ENCODE measurements around the gene PTPRN2.
A peak's percentile ranks its signal among the peaks of the same experiment; 100 is the strongest.

The PTPRN2 gene

GRCh38 chr7:158120716-158121115 is 466.9 kb downstream of the PTPRN2 start:
- no peak for DNase-seq

- no peak for DNase-seq
These were observed 467.3 kb downstream of the PTPRN2 start for GRCh38 chr7:158120316-158120715.

- DNase-seq, result no peak
These were observed 470.0 kb downstream of the PTPRN2 start for GRCh38 chr7:158117341-158118222.

- no peak for DNase-seq
These were observed 471.4 kb downstream of the PTPRN2 start for GRCh38 chr7:158116235-158116634.

GRCh38 chr7:158114056-158114850 is 473.4 kb downstream of the PTPRN2 start:
- DNase-seq, result no peak

- no peak for DNase-seq
These were observed 474.1 kb downstream of the PTPRN2 start for GRCh38 chr7:158113321-158114025.

GRCh38 chr7:158112571-158113320 is 474.9 kb downstream of the PTPRN2 start:
- DNase-seq, result no peak

GRCh38 chr7:158111906-158112570 is 475.6 kb downstream of the PTPRN2 start:
- no peak for DNase-seq

- DNase-seq, result no peak
These were observed 476.4 kb downstream of the PTPRN2 start for GRCh38 chr7:158111049-158111751.

GRCh38 chr7:158110661-158111048 is 477.0 kb downstream of the PTPRN2 start:
- DNase-seq, result no peak

GRCh38 chr7:158110034-158110590 is 477.5 kb downstream of the PTPRN2 start:
- DNase-seq, result no peak

- DNase-seq, result no peak
These were observed 478.1 kb downstream of the PTPRN2 start for GRCh38 chr7:158109364-158110033.

- no peak for DNase-seq
These were observed 478.9 kb downstream of the PTPRN2 start for GRCh38 chr7:158108646-158109293.

- peak; percentile 19 for DNase-seq
These were observed 479.8 kb downstream of the PTPRN2 start for GRCh38 chr7:158107806-158108205.

GRCh38 chr7:158106272-158106671 is 481.4 kb downstream of the PTPRN2 start:
- DNase-seq, result no peak

GRCh38 chr7:158103378-158103777 is 484.2 kb downstream of the PTPRN2 start:
- no peak for DNase-seq

GRCh38 chr7:158102897-158103296 is 484.7 kb downstream of the PTPRN2 start:
- DNase-seq, result no peak

- DNase-seq, result no peak
These were observed 485.7 kb downstream of the PTPRN2 start for GRCh38 chr7:158101821-158102450.
